ENCODE measurements around the gene LPAR5.

- TF ChIP-seq CTCF (IDR thresholded peaks at IDR 0.05), result no peak
- no peak for TF ChIP-seq POLR2A (IDR thresholded peaks at IDR 0.05)
Observed at GRCh38 chr12:6664902-6665301, 29.1 kb upstream of the LPAR5 start.
